Measurements from ENCODE around the gene TANGO6.
"Not testable (repeated sequence)": the region's sequence is repeated elsewhere in the genome, so short reads cannot be mapped to it uniquely, and the experiment has no call there.

Gene TANGO6

GRCh38 chr16:69017036-69017783, 173.9 kb downstream of the TANGO6 start:
- no peak for DNase-seq

GRCh38 chr16:69019811-69020210, 176.5 kb downstream of the TANGO6 start:
- no peak for DNase-seq

- DNase-seq: no peak
Observed at GRCh38 chr16:69029121-69029520, 185.8 kb downstream of the TANGO6 start.

- DNase-seq: no peak
Observed at GRCh38 chr16:69031877-69032301, 188.6 kb downstream of the TANGO6 start.

- no peak for DNase-seq
Observed at GRCh38 chr16:69033151-69033949, 190.0 kb downstream of the TANGO6 start.

GRCh38 chr16:69035375-69035774, 192.0 kb downstream of the TANGO6 start:
- DNase-seq: no peak

GRCh38 chr16:69036399-69037091, 193.2 kb downstream of the TANGO6 start:
- DNase-seq: no peak

- no peak for DNase-seq
Observed at GRCh38 chr16:69037373-69038160, 194.2 kb downstream of the TANGO6 start.

- DNase-seq: no peak
Observed at GRCh38 chr16:69039333-69039941, 196.1 kb downstream of the TANGO6 start.

GRCh38 chr16:69040144-69040909, 197.0 kb downstream of the TANGO6 start:
- no peak for DNase-seq

GRCh38 chr16:69048328-69049120, 205.2 kb downstream of the TANGO6 start:
- no peak for DNase-seq

GRCh38 chr16:69049146-69049545, 205.8 kb downstream of the TANGO6 start:
- no peak for DNase-seq

- DNase-seq: no peak
Observed at GRCh38 chr16:69049603-69050375, 206.5 kb downstream of the TANGO6 start.

- DNase-seq: not testable (repeated sequence)
Observed at GRCh38 chr16:69051517-69051830, 208.1 kb downstream of the TANGO6 start.

GRCh38 chr16:69055008-69055407, 211.7 kb downstream of the TANGO6 start:
- DNase-seq: no peak

GRCh38 chr16:69055980-69056379, 212.6 kb downstream of the TANGO6 start:
- no peak for DNase-seq

GRCh38 chr16:69056421-69056820, 213.1 kb downstream of the TANGO6 start:
- no peak for DNase-seq

GRCh38 chr16:69057400-69058378, 214.4 kb downstream of the TANGO6 start:
- DNase-seq: no peak

- not testable (repeated sequence) for DNase-seq
Observed at GRCh38 chr16:69063491-69063890, 220.2 kb downstream of the TANGO6 start.

Data from stimulated activated naive CD4-positive, alpha-beta T cell (primary cell).